GM10266 (cell line): ENCODE data around the gene ZNF646.

Experiments
- DNase-seq: peaks from one replicate; pipeline ENCODE4 v3.0.0; 2012; ENCODE audit errors: extremely low spot score
- CTCF ChIP-seq: IDR thresholded peaks from 2 replicates; pipeline ENCODE4 v1.5.1; 2012; ENCODE audit warnings: mild to moderate bottlenecking, low read depth; ENCODE audit not compliant: control insufficient read depth, insufficient read depth; ENCODE audit errors: missing control alignments

Gene ZNF646

GRCh38 chr16:31114468-31114867, 40.2 kb downstream of the ZNF646 start:
- TF ChIP-seq CTCF: no peak
- no peak for DNase-seq

DNA sequence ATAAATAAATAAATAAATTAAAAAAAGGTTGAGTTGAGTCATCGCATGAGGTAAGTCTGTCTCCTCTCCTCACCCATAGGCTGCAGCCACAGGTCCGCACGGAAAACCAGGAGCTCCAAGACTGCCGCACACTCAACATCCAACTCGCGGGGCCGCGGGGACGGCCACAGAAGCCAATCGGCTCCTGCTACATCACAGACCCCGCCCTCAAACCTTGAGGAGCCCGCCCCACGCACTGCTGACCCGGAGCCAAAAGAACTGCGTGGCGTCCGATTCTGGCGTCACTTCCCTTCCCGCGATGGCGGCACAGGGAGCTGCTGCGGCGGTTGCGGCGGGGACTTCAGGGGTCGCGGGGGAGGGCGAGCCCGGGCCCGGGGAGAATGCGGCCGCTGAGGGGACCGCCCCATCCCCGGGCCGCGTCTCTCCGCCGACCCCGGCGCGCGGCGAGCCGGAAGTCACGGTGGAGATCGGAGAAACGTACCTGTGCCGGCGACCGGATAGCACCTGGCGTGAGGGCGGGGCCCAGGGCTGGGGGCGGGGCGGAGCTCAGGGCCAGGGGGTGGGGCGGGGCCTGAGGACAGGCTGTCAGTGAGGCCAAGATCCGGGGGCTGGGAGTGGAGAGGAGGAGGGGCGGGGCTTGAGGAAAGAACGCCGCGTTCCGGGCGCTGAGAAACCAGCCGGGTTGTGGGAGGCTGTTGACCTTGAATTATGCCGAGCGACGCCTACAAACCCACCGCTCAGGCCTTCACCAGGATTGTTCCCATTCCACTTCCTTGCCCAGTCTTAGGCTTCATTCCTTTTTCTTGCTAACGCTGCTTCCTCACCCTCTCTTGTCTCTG, 43.4 kb downstream of the ZNF646 start, which contains the start of gene KAT8:
KAT8 (plus strand) TSS at position 281 of the 839 bp plus-strand sequence; CDS start at position 299, 18 bp downstream.
- DNase-seq: peak; percentile 99
- TF ChIP-seq CTCF: no peak

DNA sequence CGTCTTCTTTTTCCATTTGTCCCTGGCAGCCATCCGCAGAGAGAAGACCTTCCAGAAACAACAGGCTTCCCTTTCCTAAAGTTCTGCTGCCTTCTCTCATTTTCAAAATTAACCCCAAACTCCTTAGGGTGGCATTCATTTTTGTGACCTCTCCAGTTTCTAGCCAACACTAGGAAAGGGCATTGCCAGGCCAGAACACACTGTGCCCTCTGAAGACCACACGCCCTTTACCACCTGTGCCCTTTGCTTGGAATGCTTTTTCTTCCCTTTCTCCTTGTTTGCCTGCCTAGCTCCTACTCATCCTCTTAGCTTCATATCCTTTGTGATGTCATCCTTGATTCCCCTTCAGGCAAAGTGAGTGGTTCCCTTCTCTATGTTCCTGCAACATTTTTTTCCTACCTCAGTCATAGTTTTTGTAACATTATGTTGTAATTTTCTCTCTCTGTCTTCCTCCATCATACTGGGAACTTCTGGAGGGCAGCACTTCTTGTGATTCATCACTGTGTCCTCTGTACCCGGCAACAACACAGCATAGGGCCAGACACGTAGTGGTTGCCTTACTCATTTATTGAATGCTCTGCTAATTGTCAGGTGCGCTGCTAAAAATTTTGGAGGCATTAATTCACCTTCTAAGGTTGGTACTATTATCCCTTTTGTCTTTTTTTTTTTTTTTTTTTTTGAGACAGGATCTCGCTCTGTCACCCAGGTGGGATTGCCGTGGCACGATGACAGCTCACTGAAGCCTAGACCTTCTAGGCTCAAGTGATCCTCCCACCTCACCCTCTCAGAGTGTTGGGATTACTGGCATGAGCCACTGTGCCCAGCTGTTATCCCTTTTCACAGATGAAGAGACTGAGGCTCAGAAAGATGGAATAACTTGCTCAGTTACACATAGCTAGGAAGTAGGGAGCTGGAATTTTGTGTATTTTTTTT, 44.3 kb downstream of the ZNF646 start:
- no peak for DNase-seq
- no peak for TF ChIP-seq CTCF

- DNase-seq: no peak
- no peak for TF ChIP-seq CTCF
Observed at GRCh38 chr16:31120129-31120528, 45.9 kb downstream of the ZNF646 start.

DNA sequence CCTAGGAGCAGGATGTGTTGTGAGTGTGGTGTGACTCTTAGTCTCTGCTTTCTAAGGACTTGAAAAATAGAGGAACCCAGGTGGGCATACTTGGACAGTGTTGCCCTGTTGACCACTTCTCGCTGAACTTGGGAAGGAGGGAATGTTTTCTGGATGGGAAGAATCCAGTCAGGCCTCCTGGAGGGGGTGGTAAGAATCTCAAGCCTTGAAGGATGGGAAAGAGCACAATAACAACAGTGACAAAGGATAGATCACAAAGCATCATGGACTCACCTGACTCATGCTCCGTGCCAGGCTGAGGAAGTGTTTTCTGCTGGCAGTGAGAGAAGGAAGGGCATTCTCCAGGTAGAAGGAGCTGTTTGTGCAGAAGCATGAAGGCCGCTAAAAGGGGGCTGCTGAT, 51.6 kb downstream of the ZNF646 start:
- DNase-seq: no peak
- no peak for TF ChIP-seq CTCF

GRCh38 chr16:31127182-31127581, 53.0 kb downstream of the ZNF646 start:
- no peak for DNase-seq
- no peak for TF ChIP-seq CTCF
